Mucosa of stomach (tissue), 1 donor: ENCODE measurements around the gene C5orf58.
"Not testable (repeated sequence)": the region's sequence is repeated elsewhere in the genome, so short reads cannot be mapped to it uniquely, and the experiment has no call there.

Source experiments
- H3K27me3 ChIP-seq: one replicate; pipeline ENCODE4 v1.7.0; 2013; ENCODE audit warnings: mild to moderate bottlenecking, low read length; ENCODE audit not compliant: control insufficient read depth, insufficient read depth
- H3K36me3 ChIP-seq: one replicate; pipeline ENCODE4 v1.7.0; 2013; ENCODE audit warnings: low read length; ENCODE audit not compliant: control insufficient read depth, insufficient read depth
- H3K4me1 ChIP-seq: one replicate; pipeline ENCODE4 v1.7.0; 2013; ENCODE audit warnings: mild to moderate bottlenecking, low read length; ENCODE audit not compliant: control insufficient read depth, insufficient read depth
- H3K4me3 ChIP-seq: one replicate; pipeline ENCODE4 v1.7.0; 2013; ENCODE audit warnings: low read length
- H3K9ac ChIP-seq: one replicate; pipeline ENCODE4 v1.7.0; 2013; ENCODE audit warnings: mild to moderate bottlenecking, low read length, moderate library complexity
- H3K9me3 ChIP-seq: one replicate; pipeline ENCODE4 v1.7.0; 2013; ENCODE audit warnings: mild to moderate bottlenecking, low read length, moderate library complexity; ENCODE audit not compliant: control insufficient read depth
- donor health status: Pancreatic carcinoma.

Gene C5orf58

GRCh38 chr5:170226129-170226615, 6.6 kb upstream of the C5orf58 start:
- Histone ChIP-seq H3K4me3 (no peak overlapping the region), H3K4me1 (no peaks in the 10 kb centered on the region), H3K36me3 (no peaks in the 10 kb centered on the region), H3K9me3 (no peaks in the 10 kb centered on the region), H3K9ac (no peak overlapping the region), H3K27me3 (no peaks in the 10 kb centered on the region)

GRCh38 chr5:170226661-170227060, 6.1 kb upstream of the C5orf58 start:
- no peak overlapping the region for H3K4me3 ChIP-seq
- H3K9me3 ChIP-seq = no peaks in the 10 kb centered on the region
- no peaks in the 10 kb centered on the region for H3K4me1 ChIP-seq
- H3K27me3 ChIP-seq = no peaks in the 10 kb centered on the region
- no peak overlapping the region for H3K9ac ChIP-seq
- no peaks in the 10 kb centered on the region for H3K36me3 ChIP-seq

- Histone ChIP-seq H3K4me1 (no peaks in the 10 kb centered on the region), H3K27me3 (no peaks in the 10 kb centered on the region), H3K9ac (no peak overlapping the region), H3K36me3 (no peaks in the 10 kb centered on the region), H3K4me3 (no peak overlapping the region), H3K9me3 (no peaks in the 10 kb centered on the region)
These were observed 3.9 kb upstream of the C5orf58 start for GRCh38 chr5:170228762-170229435.

- no peaks in the 10 kb centered on the region for H3K4me1 ChIP-seq
- H3K27me3 ChIP-seq = no peaks in the 10 kb centered on the region
- no peaks in the 10 kb centered on the region for H3K36me3 ChIP-seq
- no peaks in the 10 kb centered on the region for H3K9me3 ChIP-seq
- no peak overlapping the region for H3K4me3 ChIP-seq
- no peak overlapping the region for H3K9ac ChIP-seq
These were observed 640 bp downstream of the C5orf58 start for GRCh38 chr5:170233358-170233892.

- H3K27me3 ChIP-seq = no peaks in the 10 kb centered on the region
- no peaks in the 10 kb centered on the region for H3K4me1 ChIP-seq
- H3K9ac ChIP-seq = no peak overlapping the region
- no peak overlapping the region for H3K4me3 ChIP-seq
- no peaks in the 10 kb centered on the region for H3K36me3 ChIP-seq
- H3K9me3 ChIP-seq = no peaks in the 10 kb centered on the region
These were observed 3.4 kb downstream of the C5orf58 start for GRCh38 chr5:170235876-170236864.

GRCh38 chr5:170238456-170239196, 5.8 kb downstream of the C5orf58 start:
- H3K4me1 ChIP-seq = no peaks in the 10 kb centered on the region
- no peak overlapping the region for H3K4me3 ChIP-seq
- no peak overlapping the region for H3K9ac ChIP-seq
- no peaks in the 10 kb centered on the region for H3K36me3 ChIP-seq
- H3K27me3 ChIP-seq = no peaks in the 10 kb centered on the region
- no peaks in the 10 kb centered on the region for H3K9me3 ChIP-seq

- H3K9ac ChIP-seq, H3K4me1 ChIP-seq, H3K4me3 ChIP-seq, H3K36me3 ChIP-seq, H3K9me3 ChIP-seq, H3K27me3 ChIP-seq: not testable (repeated sequence)
These were observed 12.7 kb downstream of the C5orf58 start for GRCh38 chr5:170245436-170245835.

- Histone ChIP-seq H3K36me3 (no peaks in the 10 kb centered on the region), H3K4me1 (no peaks in the 10 kb centered on the region)
These were observed 13.5 kb downstream of the C5orf58 start for GRCh38 chr5:170246126-170246870.

GRCh38 chr5:170247363-170247762, 14.6 kb downstream of the C5orf58 start:
- Histone ChIP-seq H3K27me3 (no peaks in the 10 kb centered on the region), H3K4me3 (no peak overlapping the region), H3K36me3 (no peaks in the 10 kb centered on the region), H3K9ac (no peak overlapping the region), H3K9me3 (no peaks in the 10 kb centered on the region), H3K4me1 (no peaks in the 10 kb centered on the region)

More at GRCh38 chr5:170246126-170246870, 13.5 kb downstream of the C5orf58 start:
- Histone ChIP-seq H3K9me3 (no peaks in the 10 kb centered on the region), H3K27me3 (no peaks in the 10 kb centered on the region), H3K4me3 (no peak overlapping the region), H3K9ac (no peak overlapping the region)

GRCh38 chr5:170248172-170248930, 15.6 kb downstream of the C5orf58 start:
- Histone ChIP-seq H3K4me1 (no peaks in the 10 kb centered on the region), H3K9me3 (no peaks in the 10 kb centered on the region), H3K27me3 (no peaks in the 10 kb centered on the region), H3K9ac (no peak overlapping the region), H3K4me3 (no peak overlapping the region), H3K36me3 (no peaks in the 10 kb centered on the region)

GRCh38 chr5:170248931-170249227, 16.1 kb downstream of the C5orf58 start:
- not testable (repeated sequence) for H3K27me3 ChIP-seq, H3K4me3 ChIP-seq, H3K36me3 ChIP-seq, H3K9ac ChIP-seq, H3K9me3 ChIP-seq, H3K4me1 ChIP-seq
